Measurements from ENCODE around the gene QDPR. TPM values are rescaled to one million over a fixed set of nuclear protein-coding genes. Genes with fewer than 3 reads are reported as not detected.

QDPR gene
- total RNA-seq, 1 experiment from 2014 or later, result 39.5 TPM

DNA sequence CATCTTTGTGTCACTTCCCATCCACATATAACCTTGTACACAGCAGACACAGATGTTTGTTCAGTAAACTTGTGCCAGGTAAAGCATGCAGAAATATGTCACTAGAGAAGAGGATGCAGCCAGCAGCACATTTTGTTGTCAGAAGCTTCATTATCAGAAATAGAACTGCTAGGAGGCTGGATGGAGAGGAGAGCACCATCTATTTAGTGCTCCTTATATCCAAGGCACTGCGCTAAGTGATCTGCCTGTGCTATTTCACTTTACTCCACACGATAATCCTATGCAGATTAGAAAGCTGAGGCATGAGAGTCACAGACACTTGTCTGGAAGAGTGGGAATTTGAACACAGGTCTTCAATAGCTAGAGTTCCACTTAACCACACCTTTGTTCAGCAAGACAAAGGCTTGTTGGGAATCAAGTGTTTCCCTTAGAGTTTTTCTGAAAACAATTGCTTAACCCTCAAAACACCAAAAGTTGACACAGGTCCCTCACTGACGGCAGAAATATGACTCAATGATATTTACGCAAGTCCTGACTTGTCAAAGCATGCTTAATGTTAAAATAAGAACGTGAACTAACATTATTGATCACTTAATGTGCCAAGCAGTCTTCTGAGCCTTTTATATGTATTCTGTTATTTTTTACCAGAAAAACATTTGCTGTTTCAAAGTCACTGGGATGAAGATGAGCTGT, 1.2 kb upstream of the QDPR start:
- H3K9me2 ChIP-seq (ENCODE audit: insufficient read depth), result no peaks in the 10 kb centered on the region
- no peak overlapping the region for H3K27ac ChIP-seq (ENCODE audit: low read depth, low read length)
- peaks cover 36% of the 10 kb centered on the region for H3K79me2 ChIP-seq (ENCODE audit: insufficient read depth, low read length)
- intact Hi-C loops (cut with micrococcal nuclease), result loop anchor here (1.0 kb wide), 1 partner anchor 123 kb away; no protein-coding TSS in a partner anchor
- peak overlapping the region; percentile 95 for H3K4me2 ChIP-seq (ENCODE audit: low read length)
- POLR2A ChIA-PET, result no interaction called here
- ATAC-seq (no peak), DNase-seq (ENCODE audit: low read depth, low spot score) (no peak)
- H2AFZ ChIP-seq (ENCODE audit: low read depth, low read length, poor library complexity, severe bottlenecking), result peak overlapping the region; percentile 1
- RAD21 ChIA-PET (ENCODE audit: low non-redundant PET in 1 of 2, low total read pairs in 2 of 2, uncharacterized antibody in 2 of 2, unreplicated experiment in 2 of 2), result no interaction called here
- no peaks in the 10 kb centered on the region for H3K27me3 ChIP-seq (ENCODE audit: insufficient read depth, low read length)
- H3K4me3 ChIP-seq (replicated peaks in 1 of 2; ENCODE audit: low read depth in 1 of 2, low read length in 2 of 2), result peak overlapping the region; percentile 50 to 93; a peak in 3 of 4 replicates
- peak overlapping the region; percentile 84; the same call in 1 of the 2 replicates for H3K9ac ChIP-seq (ENCODE audit: low read length)
- peaks cover 12 to 27% of the 10 kb centered on the region in 2 experiments for H3K4me1 ChIP-seq (ENCODE audit: control insufficient read depth in 1 of 2, insufficient read depth in 2 of 2, low read length in 2 of 2)
- TF ChIP-seq ELF1 (IDR thresholded peaks at IDR 0.05; ENCODE audit: borderline replicate concordance, low read depth) (no peak), ZNF274 (IDR thresholded peaks at IDR 0.05; ENCODE audit: low read depth, low read length) (no peak), CEBPB (IDR thresholded peaks at IDR 0.05; ENCODE audit: low read depth) (no peak), POLR2AphosphoS5 (IDR thresholded peaks at IDR 0.05; ENCODE audit: low read depth, low read length) (no peak)
- TF ChIP-seq, protein P1, sequence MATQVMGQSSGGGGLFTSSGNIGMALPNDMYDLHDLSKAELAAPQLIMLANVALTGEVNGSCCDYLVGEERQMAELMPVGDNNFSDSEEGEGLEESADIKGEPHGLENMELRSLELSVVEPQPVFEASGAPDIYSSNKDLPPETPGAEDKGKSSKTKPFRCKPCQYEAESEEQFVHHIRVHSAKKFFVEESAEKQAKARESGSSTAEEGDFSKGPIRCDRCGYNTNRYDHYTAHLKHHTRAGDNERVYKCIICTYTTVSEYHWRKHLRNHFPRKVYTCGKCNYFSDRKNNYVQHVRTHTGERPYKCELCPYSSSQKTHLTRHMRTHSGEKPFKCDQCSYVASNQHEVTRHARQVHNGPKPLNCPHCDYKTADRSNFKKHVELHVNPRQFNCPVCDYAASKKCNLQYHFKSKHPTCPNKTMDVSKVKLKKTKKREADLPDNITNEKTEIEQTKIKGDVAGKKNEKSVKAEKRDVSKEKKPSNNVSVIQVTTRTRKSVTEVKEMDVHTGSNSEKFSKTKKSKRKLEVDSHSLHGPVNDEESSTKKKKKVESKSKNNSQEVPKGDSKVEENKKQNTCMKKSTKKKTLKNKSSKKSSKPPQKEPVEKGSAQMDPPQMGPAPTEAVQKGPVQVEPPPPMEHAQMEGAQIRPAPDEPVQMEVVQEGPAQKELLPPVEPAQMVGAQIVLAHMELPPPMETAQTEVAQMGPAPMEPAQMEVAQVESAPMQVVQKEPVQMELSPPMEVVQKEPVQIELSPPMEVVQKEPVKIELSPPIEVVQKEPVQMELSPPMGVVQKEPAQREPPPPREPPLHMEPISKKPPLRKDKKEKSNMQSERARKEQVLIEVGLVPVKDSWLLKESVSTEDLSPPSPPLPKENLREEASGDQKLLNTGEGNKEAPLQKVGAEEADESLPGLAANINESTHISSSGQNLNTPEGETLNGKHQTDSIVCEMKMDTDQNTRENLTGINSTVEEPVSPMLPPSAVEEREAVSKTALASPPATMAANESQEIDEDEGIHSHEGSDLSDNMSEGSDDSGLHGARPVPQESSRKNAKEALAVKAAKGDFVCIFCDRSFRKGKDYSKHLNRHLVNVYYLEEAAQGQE (IDR thresholded peaks at IDR 0.05; ENCODE audit: low read depth), result no peak
- no peaks in the 10 kb centered on the region; a peak in 1 of 4 replicates for H3K36me3 ChIP-seq (ENCODE audit: control insufficient read depth in 1 of 2, insufficient read depth in 2 of 2, low read length in 2 of 2)
- no peaks in the 10 kb centered on the region for H3K9me3 ChIP-seq (ENCODE audit: control insufficient read depth in 1 of 2, insufficient read depth in 1 of 2, low read depth in 1 of 2, low read length in 2 of 2)
- CTCF ChIA-PET, result interaction anchor here (0.6 to 1.2 kb wide), 2 partner anchors 9 to 35 kb away, joined by 3 read pairs; no protein-coding TSS in a partner anchor
- no peaks in the 10 kb centered on the region for H4K20me1 ChIP-seq (ENCODE audit: insufficient read depth)
- BruUV-seq (replicated peaks), result no TSS peak
